Measurements from ENCODE around the gene TPI1. TPM values are rescaled to one million over a fixed set of nuclear protein-coding genes. Genes with fewer than 3 reads are reported as not detected.

Gene TPI1
- polyA plus RNA-seq, 1 of the 3 experiments (the other 2 are of a cell fraction): 1,175 TPM

GRCh38 chr12:6861391-6861790, 5.9 kb upstream of the TPI1 start (continued):
- TF ChIP-seq USF2 (IDR thresholded peaks at IDR 0.05; ENCODE audit: borderline replicate concordance, low read depth, low read length) (no peak), USF1 (IDR thresholded peaks at IDR 0.05; ENCODE audit: borderline replicate concordance, low read depth) (no peak), FOXJ3 (CRISPR knock-in tag; IDR thresholded peaks at IDR 0.05) (no peak), TAF1 (IDR thresholded peaks at IDR 0.05; ENCODE audit: borderline replicate concordance, low read depth, low read length) (no peak)

GRCh38 chr12:6863033-6863432, 4.3 kb upstream of the TPI1 start:
- peaks cover 1% of the 10 kb centered on the region for H4K20me1 ChIP-seq (ENCODE audit: insufficient read depth)
- peaks cover 7% of the 10 kb centered on the region for H3K79me2 ChIP-seq (ENCODE audit: insufficient read depth)
- ChIA-PET CTCF (interaction anchor here (2.7 to 10.9 kb wide), 2 partner anchors 10 to 11 kb away, joined by 15 to 164 read pairs; partner anchors contain the start of genes CDCA3, SPSB2 and USP5), POLR2A (interaction anchor here (5.9 kb wide), 1 partner anchor 11 kb away, joined by 57 read pairs; the partner anchor contains the start of genes CDCA3 and USP5)
- no peak for DNase-seq
- H3K36me3 ChIP-seq (replicated peaks in 1 of 2; ENCODE audit: control insufficient read depth in 1 of 2, insufficient read depth in 2 of 2, low read length in 1 of 2): peaks cover 32 to 64% of the 10 kb centered on the region in 2 experiments
- H2AFZ ChIP-seq (ENCODE audit: low read depth): no peak overlapping the region
- WGBS (ENCODE audit: low lambda C conversion rate): 90% methylated on average over 11 of the region's 11 CpGs
- H3K9ac ChIP-seq: no peak overlapping the region
- H3K27me3 ChIP-seq (ENCODE audit: insufficient read depth): no peaks in the 10 kb centered on the region
- H3K4me1 ChIP-seq (ENCODE audit: control insufficient read depth in 1 of 2, insufficient read depth in 2 of 2, low read depth in 1 of 2, low read length in 1 of 2): peaks cover 6 to 8% of the 10 kb centered on the region in 2 experiments; a peak in 2 of 4 replicates
- no peaks in the 10 kb centered on the region for H3K9me2 ChIP-seq
- no peak overlapping the region for H3K27ac ChIP-seq (ENCODE audit: low read depth in 2 of 2, low read length in 1 of 2)
- H3K4me2 ChIP-seq: no peak overlapping the region
- TF ChIP-seq USF1 (IDR thresholded peaks at IDR 0.05; ENCODE audit: borderline replicate concordance, low read depth) (no peak), EP300 (IDR thresholded peaks at IDR 0.05; ENCODE audit: borderline replicate concordance in 1 of 2, low read depth in 1 of 2, low read length in 1 of 2) (no peak), RCOR1 (IDR thresholded peaks at IDR 0.05; ENCODE audit: low read length) (no peak), USF2 (IDR thresholded peaks at IDR 0.05; ENCODE audit: borderline replicate concordance, low read depth, low read length) (no peak), CTCF (IDR thresholded peaks at IDR 0.05) (no peak), MXI1 (IDR thresholded peaks at IDR 0.05; ENCODE audit: low read depth, low read length) (no peak), JUND (IDR thresholded peaks at IDR 0.05) (no peak), MAX (IDR thresholded peaks at IDR 0.05; ENCODE audit: low read depth) (no peak), CHD2 (IDR thresholded peaks at IDR 0.05; ENCODE audit: low read length, partially characterized antibody) (no peak), NFIC (IDR thresholded peaks at IDR 0.05; ENCODE audit: borderline replicate concordance) (no peak), ELF1 (IDR thresholded peaks at IDR 0.05) (no peak)
- TF ChIP-seq, protein P1, sequence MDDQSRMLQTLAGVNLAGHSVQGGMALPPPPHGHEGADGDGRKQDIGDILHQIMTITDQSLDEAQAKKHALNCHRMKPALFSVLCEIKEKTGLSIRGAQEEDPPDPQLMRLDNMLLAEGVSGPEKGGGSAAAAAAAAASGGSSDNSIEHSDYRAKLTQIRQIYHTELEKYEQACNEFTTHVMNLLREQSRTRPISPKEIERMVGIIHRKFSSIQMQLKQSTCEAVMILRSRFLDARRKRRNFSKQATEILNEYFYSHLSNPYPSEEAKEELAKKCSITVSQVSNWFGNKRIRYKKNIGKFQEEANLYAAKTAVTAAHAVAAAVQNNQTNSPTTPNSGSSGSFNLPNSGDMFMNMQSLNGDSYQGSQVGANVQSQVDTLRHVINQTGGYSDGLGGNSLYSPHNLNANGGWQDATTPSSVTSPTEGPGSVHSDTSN (IDR thresholded peaks at IDR 0.05): no peak
- no peak overlapping the region for H3K4me3 ChIP-seq (ENCODE audit: low read depth in 2 of 2, low read length in 1 of 2)
- no peaks in the 10 kb centered on the region for H3K9me3 ChIP-seq
- peaks cover 7% of the 10 kb centered on the region for H3F3A ChIP-seq (replicated peaks; ENCODE audit: insufficient read depth)

All from SK-N-SH (cell line).